ENCODE data around the gene UQCC2.

UQCC2 gene

GRCh38 chr6:33684428-33684896 is 27.0 kb downstream of the UQCC2 start:
- no peak for DNase-seq (ENCODE audit: extremely low read depth, low read depth)
- TF ChIP-seq CTCF (IDR thresholded peaks at IDR 0.05; ENCODE audit: low read depth, low read length): no peak

DNA sequence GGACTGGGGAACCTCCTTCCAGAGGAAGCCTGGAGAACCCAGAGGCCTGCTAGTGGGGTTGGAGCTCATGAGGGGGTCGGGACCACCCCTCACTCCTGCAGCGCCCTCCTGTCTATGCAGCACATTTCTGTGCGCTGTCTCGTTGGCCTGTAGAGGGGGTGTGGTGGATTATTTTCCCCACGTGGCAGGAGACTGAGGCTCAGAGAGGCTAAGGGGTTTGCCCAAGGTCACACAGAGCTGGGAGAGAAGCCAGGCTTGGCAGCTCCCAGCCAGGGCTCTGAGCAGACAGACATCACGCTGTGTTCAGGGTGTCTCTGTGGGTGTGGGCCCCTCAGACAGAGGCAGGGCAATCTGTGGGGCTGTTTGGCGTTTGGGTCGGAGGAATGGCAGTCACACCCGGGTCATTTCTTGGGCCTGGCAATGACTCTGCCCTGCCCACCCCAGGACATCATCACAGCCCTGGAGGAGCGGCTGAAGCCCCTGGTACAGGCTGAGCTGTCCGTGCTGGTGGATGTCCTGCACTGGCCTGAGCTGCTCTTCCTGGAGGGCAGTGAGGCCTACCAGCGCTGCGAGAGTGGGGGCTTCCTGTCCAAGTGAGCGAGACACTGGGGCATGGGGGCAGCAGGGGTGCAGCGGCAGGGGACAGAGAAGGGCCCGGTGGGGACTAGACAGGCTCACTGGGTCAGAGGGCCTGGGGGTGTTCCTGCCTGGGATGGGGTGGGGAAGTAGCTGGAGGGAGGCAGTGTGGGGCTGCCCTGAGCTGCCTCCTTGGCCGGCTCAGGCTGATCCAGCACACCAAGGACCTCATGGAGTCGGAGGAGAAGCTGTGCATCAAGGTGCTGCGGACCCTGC is 27.7 kb downstream of the UQCC2 start:
- no peak for DNase-seq (ENCODE audit: extremely low read depth, low read depth)
- no peak for TF ChIP-seq CTCF (IDR thresholded peaks at IDR 0.05; ENCODE audit: low read depth, low read length)

DNA sequence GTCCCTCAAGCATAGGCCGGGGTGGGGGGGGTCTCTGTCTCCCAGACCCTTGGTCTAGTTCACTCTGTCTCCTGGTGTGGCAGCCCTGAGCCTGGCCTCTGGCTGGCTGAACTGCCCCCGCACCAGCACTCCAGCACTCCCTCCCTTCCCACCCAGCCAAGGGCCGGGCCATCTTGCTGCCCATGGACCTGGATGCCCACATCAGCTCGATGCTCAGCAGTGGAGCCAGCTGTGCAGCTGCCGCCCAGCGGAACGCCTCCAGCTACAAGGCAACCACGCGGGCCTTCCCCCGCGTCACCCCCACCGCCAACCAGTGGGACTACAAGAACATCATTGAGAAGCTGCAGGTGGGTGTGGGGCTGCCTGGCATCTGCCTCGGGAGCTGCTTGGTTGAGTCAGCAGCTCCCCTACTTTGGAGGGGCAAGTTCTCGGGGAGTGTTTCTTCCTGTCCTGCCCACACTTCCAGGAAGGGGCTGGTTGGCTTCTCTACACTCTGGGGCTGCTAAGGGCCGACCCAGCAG is 28.4 kb downstream of the UQCC2 start:
- no peak for DNase-seq (ENCODE audit: extremely low read depth, low read depth)
- TF ChIP-seq CTCF (IDR thresholded peaks at IDR 0.05; ENCODE audit: low read depth, low read length): no peak

DNA sequence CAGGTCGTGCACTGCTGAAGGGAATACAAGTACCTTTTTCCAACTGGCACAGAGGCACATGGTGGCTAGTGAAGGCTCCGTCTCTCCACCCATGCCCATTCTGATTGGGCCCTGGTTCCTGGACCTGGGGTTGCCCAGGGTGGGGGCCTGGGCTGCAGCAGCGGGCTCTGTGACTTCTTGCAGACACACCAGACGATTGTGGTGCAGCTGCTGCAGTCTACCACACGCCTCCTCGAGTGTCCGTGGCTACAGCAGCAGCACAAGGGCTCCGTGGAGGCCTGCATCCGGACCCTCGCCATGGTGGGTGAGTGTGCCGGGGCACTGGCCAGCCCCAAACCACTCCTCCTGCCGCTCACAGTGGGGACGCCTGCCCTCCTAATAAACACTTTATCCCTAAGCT is 29.2 kb downstream of the UQCC2 start:
- DNase-seq (ENCODE audit: extremely low read depth, low read depth): no peak
- TF ChIP-seq CTCF (IDR thresholded peaks at IDR 0.05; ENCODE audit: low read depth, low read length): no peak

DNA sequence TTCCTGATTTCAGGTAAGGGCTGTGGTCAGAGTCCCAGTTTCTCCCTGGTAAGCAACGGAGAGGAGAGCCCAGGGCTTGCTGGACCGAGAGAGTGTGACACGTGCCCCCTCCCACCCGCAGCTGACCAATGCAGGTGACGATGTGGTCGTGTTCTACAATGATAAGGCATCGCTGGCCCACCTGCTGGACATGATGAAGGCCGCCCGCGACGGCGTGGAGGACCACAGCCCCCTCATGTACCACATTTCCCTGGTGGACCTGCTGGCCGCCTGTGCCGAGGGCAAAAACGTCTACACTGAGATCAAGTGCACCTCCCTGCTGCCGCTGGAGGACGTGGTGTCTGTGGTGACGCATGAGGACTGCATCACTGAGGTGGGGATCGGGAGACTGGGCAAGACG is 31.7 kb downstream of the UQCC2 start:
- no peak for DNase-seq (ENCODE audit: extremely low read depth, low read depth)
- TF ChIP-seq CTCF (IDR thresholded peaks at IDR 0.05; ENCODE audit: low read depth, low read length): no peak

DNA sequence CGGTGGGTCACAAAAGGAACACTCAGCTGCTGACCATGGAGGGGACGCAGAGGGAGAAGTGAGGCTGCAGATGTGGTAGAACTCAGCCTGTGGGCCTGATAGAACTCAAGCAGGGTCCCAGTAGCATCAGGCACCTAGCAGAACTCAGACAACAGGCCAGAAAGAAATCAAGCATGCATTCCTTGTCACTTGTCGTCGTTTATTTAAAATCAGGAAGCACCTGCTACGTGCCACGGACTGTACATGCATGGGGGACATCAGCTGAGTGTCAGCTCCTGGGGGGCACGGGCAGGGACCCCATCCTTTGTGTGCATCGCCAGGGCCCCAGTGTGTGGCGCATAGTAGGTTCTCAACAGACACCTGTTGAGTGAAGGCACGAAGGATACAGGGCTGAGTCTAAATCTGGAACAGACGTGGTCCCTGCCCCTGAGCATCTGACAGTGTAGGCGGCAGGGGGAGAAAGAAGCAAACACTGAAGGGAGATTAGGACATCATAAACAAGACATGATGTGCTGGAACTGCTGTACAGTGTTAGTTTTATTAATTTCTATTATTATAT is 32.5 kb downstream of the UQCC2 start:
- no peak for DNase-seq (ENCODE audit: extremely low read depth, low read depth)
- TF ChIP-seq CTCF (IDR thresholded peaks at IDR 0.05; ENCODE audit: low read depth, low read length): no peak
